M059J (cell line): ENCODE measurements around the gene ZEB2. TPM values are rescaled to one million over a fixed set of nuclear protein-coding genes. Genes with fewer than 3 reads are reported as not detected.

Experiments
- DNase-seq: peaks from one replicate; pipeline ENCODE4 v3.0.0-alpha.2; 2012; ENCODE audit warnings: low read depth
- total RNA-seq: library from RNA; depleted of rRNA; stranded (reverse); fragments of >200 nt; shearing (Covaris generic); gene quantifications from 2 replicates; pipeline ENCODE4 v1.2.3, GENCODE V29; 2014

Gene ZEB2
- total RNA-seq, 1 experiment from 2014 or later: 15.9 TPM

- DNase-seq: no peak
These were observed 6.4 kb downstream of the ZEB2 start for GRCh38 chr2:144513388-144514101.

GRCh38 chr2:144512891-144513351 is 7.0 kb downstream of the ZEB2 start:
- DNase-seq: no peak

GRCh38 chr2:144512470-144512869 is 7.4 kb downstream of the ZEB2 start:
- no peak for DNase-seq

GRCh38 chr2:144511937-144512336 is 8.0 kb downstream of the ZEB2 start:
- no peak for DNase-seq

GRCh38 chr2:144511226-144511810 is 8.6 kb downstream of the ZEB2 start:
- no peak for DNase-seq

GRCh38 chr2:144510294-144510991 is 9.5 kb downstream of the ZEB2 start:
- DNase-seq: peak; percentile 92

- DNase-seq: no peak
These were observed 10.1 kb downstream of the ZEB2 start for GRCh38 chr2:144509879-144510221.

GRCh38 chr2:144509001-144509878 is 10.7 kb downstream of the ZEB2 start:
- no peak for DNase-seq

- DNase-seq: no peak
These were observed 11.6 kb downstream of the ZEB2 start for GRCh38 chr2:144508172-144508851.

GRCh38 chr2:144507441-144508171 is 12.3 kb downstream of the ZEB2 start:
- DNase-seq: no peak

GRCh38 chr2:144505245-144505831 is 14.6 kb downstream of the ZEB2 start:
- no peak for DNase-seq

GRCh38 chr2:144504218-144504641 is 15.7 kb downstream of the ZEB2 start:
- DNase-seq: no peak

GRCh38 chr2:144503242-144503641 is 16.7 kb downstream of the ZEB2 start:
- no peak for DNase-seq

- no peak for DNase-seq
These were observed 17.6 kb downstream of the ZEB2 start for GRCh38 chr2:144502369-144502768.

GRCh38 chr2:144501627-144502026 is 18.3 kb downstream of the ZEB2 start:
- DNase-seq: no peak

- peak; percentile 73 for DNase-seq
These were observed 18.8 kb downstream of the ZEB2 start for GRCh38 chr2:144501118-144501517.

- no peak for DNase-seq
These were observed 19.4 kb downstream of the ZEB2 start for GRCh38 chr2:144500563-144500962.

GRCh38 chr2:144498277-144498676 is 21.6 kb downstream of the ZEB2 start:
- DNase-seq: no peak

- DNase-seq: no peak
These were observed 22.8 kb downstream of the ZEB2 start for GRCh38 chr2:144496977-144497598.
